IMR-90 (cell line): ENCODE results near the gene MTOR. TPM values are rescaled to one million over a fixed set of nuclear protein-coding genes. Genes with fewer than 3 reads are reported as not detected.

Experiments used
- RFX5 ChIP-seq: IDR thresholded peaks from 2 replicates; pipeline ENCODE4 v1.8.0; 2012; ENCODE audit warnings: low read depth, mild to moderate bottlenecking, low read length, moderate library complexity
- polyA plus RNA-seq, 3 experiments: library from polyadenylated mRNA; depleted of rRNA; stranded (reverse); fragments of >200 nt; gene quantifications; 2 replicates each; pipeline ENCODE4 v1.2.3, GENCODE V29; 2012; ENCODE audit warnings: low replicate concordance in 1 of 3
- total RNA-seq: library from RNA; depleted of rRNA; stranded (reverse); fragments of >200 nt; gene quantifications from 2 replicates; pipeline ENCODE4 v1.2.3, GENCODE V29; 2012
- TF ChIP-seq, protein P1 (sequence below): conservative IDR thresholded peaks from 2 replicates; pipeline ENCODE4 v1.5.1; 2012; ENCODE audit warnings: mild to moderate bottlenecking, low read depth, low read length, improper control_type of control experiment

MTOR gene
- total and polyA plus RNA-seq, 2 of the 4 experiments (the other 2 are of a cell fraction) = 19.2 to 36.7 TPM

DNA sequence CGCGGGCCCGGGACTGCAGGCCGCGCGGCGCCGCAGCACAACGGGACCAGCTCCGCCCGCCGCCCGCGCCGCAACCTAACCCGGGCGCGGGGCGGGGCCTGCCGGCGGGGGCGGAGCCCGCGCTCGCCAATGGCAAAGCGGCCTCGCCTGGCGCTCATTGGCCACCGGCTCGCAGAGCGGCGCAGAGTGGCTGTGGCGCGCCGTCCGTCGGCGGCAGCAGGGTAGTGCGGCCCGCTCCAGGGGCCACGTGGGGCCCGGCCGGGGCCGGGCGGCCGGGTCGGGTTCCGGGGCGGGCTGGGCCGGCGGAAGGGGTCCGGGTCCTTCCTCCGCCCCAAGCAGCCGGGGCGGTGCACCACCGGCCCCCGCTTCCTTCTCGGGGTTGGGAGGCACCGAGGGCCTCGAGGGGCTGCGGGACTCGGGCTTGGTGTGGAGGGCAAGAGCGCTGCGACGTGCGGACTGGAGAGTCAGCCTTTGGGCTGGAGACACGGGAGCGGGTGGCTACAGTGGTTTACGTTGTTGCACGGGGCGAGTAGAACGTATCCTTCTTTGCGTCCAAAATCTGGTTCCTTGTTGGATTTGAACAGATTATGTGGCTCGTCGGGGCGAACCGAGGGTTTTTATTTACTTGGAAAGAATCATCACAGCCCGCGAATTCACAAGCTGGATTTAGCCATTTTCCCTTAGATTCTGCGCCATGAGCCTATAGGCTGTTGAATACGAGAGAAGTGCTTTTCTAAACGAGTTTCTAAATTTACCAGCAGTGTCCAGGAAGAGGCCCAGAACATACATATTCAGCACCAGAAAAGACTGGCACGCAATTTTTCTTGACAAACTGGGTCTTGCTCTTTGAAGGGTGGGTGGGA lies 202.2 kb downstream of the MTOR start, which contains the start of gene SRM (continued):
- TF ChIP-seq, protein P1, sequence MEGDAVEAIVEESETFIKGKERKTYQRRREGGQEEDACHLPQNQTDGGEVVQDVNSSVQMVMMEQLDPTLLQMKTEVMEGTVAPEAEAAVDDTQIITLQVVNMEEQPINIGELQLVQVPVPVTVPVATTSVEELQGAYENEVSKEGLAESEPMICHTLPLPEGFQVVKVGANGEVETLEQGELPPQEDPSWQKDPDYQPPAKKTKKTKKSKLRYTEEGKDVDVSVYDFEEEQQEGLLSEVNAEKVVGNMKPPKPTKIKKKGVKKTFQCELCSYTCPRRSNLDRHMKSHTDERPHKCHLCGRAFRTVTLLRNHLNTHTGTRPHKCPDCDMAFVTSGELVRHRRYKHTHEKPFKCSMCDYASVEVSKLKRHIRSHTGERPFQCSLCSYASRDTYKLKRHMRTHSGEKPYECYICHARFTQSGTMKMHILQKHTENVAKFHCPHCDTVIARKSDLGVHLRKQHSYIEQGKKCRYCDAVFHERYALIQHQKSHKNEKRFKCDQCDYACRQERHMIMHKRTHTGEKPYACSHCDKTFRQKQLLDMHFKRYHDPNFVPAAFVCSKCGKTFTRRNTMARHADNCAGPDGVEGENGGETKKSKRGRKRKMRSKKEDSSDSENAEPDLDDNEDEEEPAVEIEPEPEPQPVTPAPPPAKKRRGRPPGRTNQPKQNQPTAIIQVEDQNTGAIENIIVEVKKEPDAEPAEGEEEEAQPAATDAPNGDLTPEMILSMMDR = peak; percentile 43
- no peak for TF ChIP-seq RFX5
